Hepatic stellate cell (primary cell): ENCODE results near the gene NEBL.

Source experiments
- DNase-seq: peaks from one replicate; pipeline ENCODE4 v3.0.0; 2011; ENCODE audit warnings: low spot score

The NEBL gene

GRCh38 chr10:20903635-20904390 is 6.7 kb upstream of the NEBL start:
- DNase-seq, result no peak

DNA sequence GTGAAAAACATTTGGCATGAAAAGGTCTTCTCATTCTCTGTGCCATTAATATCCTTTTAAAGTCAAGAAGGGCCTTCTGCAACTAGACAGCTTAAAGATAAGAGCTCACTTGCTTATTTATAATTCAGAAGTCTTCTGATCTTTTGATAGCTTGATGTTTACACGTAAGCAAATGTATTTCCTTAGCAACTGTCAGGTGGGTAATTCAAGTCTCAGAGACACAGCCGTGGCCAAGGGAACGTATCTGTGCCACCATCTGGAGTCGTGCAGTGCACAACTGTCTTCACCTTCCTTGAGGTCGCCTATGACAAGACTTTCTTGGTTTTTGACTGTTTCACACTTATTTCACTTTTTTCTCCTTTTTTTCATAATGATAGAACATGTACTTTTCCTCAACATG is 4.0 kb upstream of the NEBL start:
- no peak for DNase-seq

- DNase-seq, result no peak
Observed at GRCh38 chr10:20898866-20899535, 1.9 kb upstream of the NEBL start.

- no peak for DNase-seq
Observed at GRCh38 chr10:20893297-20893696, 3.8 kb downstream of the NEBL start.

GRCh38 chr10:20892796-20893195 is 4.3 kb downstream of the NEBL start:
- no peak for DNase-seq

DNA sequence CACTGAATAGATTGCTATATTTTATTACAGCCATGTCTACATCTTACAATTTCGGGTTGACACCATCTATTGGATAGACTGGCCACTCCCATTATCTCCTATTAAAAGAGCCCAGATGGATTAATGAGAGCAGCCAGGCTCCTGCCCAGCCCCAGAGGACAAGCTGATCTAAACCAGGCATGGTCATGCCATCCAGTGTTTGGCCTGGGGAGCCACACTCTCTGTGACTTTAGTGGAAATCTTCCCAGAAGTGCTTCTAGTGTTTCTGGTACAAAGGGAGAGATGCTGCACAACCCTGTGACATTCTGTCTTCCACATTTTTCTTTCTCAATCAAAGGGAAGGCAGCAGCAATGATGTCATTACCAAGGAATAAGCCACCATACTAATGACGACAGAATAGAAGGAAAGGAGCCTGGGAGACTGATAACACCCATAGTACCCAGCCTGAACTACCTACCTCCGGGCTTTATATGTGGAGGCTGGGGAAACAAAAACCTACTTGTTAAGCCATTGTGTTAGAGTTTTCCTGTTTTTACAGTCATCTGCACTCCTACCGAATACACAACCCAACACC is 5.0 kb downstream of the NEBL start:
- no peak for DNase-seq

- DNase-seq, result no peak
Observed at GRCh38 chr10:20891338-20891714, 5.8 kb downstream of the NEBL start.

GRCh38 chr10:20890491-20891337 is 6.4 kb downstream of the NEBL start:
- no peak for DNase-seq

- DNase-seq, result no peak
Observed at GRCh38 chr10:20890009-20890408, 7.1 kb downstream of the NEBL start.

DNA sequence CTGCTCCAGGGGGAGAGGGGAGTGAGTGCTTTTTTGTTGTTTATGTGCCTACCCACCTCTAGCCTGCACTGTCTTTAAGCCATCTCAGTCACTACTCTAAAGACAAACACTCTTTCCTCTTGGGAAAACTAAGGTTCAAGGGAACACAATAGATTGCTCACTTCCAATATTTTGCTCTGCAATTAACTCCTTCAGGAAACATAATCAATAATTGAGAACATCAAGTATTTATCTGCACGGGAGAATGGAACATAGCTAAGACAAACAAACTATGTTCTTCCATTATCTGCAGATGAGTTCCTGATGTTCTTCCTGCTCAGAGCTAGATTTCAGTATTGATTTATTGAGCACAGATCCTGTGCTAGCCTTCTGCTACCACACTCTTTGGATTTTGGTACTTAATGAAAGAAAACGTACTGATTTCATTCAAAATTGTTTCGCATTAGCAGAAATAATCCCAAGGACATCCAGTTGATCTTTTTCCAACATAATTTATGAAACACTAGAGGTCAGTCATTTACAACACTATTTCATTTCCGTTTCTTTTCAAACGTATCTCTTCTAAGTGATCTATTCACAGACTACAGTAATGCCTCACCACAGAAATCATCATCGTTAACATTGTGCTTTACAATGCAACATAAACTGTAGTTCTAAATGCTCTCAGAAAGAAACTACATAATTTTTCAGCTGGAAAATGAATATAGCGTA is 8.3 kb downstream of the NEBL start:
- no peak for DNase-seq

DNA sequence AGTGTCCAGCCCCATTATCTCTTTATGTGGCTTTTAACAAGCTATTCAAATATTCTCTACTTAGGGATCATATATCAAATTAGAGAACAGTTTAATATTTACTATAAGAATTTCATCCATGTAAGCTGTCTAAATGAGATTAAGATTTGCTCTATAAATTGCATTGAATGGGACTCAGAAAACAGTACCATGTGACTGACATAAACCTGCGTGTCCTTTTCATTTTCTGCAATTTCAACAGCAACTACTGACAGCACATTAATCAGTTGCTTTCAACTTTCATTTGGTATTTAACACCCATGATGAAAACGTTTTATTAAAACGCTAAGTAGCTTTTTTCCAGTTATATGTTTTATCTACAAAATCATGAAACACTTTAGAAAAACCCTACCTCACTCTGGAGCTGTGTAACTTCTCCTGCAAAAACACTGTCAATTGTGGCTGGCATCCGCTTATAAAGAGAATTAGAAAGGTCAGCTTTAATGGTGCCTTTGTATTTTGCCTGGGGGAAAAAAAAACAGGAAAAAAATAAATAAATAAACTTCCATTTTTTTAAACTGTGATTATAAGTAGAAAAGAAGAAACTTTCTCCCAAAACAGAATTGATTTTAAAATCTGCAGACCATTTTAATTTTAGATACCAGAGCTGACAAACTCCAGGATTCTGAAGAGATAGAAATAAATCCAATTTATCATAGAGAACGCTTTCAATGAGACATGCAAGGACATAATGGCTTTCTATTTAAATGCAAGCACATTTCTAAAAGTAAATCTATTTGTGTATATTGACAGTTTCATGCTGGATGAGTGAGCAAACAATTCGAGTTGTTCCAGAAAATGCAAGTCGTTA is 9.2 kb downstream of the NEBL start:
- DNase-seq, result no peak

- DNase-seq, result no peak
Observed at GRCh38 chr10:20885678-20886077, 11.4 kb downstream of the NEBL start.

DNA sequence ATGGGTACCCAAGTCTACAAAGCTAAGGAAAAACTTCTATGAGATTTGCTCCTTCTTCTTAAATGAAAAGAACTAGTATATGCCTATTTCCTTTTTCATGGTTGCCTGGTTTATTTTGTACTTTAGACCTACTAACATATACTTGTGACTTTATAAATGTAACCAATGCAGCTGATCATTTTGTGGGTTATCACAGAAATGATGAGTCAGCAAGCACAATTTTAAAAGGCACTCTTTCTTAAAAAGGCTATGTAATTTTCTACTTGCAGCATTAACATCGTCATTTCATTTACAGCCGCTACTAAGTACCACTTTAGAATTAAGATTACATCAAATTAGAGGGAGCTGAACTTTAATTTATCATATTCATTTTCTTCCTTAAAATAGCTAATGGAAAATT is 13.6 kb downstream of the NEBL start:
- no peak for DNase-seq

DNA sequence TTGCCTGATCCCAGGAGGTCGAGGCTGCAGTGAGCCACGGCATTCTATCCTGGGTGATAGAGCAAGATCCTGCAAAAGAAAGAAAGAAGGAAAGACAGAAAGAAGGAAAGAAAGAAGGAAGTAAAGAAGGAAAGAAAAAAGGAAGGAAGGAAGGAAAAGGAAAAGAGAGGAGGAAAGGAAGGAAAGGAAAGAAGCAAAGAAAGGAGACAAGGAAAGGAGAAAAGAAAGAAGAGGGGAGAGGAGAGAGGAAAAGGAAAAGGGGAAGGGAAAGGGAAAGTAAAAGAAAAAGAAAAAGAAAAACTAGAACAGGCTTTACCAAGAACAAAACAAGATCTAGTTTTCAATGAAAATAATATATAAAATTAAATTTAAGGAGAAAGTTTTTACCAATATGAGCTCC is 15.0 kb downstream of the NEBL start:
- DNase-seq, result no peak

DNA sequence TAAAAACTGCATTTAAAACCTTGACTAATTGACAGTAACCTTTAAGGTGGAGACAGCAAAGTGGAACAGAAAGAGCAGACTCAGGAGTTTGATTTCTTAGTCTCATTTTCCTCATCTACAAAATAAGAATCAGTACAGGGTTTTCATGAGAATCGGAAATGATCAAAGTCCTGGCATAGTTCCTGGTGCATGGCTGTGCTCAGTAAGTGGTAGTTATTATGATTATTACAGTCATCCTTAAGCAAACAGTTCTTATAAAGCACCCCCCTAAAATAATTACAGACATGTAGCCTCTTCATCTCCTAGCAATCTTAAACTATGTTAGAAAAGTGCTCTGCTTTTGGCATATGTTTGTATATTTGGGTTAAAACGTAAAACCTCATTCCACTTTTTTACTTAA is 18.0 kb downstream of the NEBL start:
- DNase-seq, result no peak

DNA sequence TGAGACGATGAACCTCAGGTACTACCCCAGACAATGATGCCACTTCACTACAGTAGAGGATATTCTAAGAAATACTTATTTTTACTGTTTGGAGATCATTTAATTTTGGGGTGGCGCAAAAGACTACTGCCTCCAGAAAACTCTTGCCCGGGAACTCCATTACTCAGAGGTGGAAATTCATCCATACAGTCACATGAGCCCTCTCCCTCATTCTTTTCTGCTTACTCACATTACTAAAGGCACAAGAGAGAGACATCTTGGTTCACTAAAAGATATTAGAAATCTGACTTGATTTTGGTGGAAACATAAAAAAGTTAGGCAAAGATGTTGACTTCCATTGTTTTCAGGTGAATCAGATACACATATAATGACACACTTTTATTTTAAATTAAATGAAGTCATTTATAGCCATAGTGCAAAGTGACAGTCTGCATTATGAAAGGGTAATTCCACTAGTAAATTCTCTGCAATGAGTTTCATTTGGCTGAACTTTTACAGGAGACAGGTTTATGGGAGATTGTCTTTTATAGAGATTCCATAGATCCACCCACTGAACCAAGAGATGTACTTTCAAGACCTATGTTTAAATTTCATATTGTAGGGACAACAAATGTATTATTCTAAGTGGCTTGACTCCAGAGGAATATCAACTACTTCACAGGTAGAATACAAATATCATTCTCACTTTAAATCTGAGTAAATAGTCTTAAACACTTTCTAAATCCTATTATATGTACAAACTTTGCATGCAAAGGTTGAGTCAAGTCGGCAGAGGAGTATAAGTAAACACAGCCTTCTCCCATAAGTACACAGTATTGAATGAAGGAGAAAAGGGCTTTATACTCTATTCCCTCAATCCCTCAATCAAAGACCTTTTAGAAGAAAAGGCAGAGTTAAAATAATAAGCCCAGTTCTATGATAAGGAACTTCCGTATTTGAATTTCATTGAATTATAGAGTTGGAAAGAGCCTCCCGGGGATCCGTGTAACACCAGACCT is 18.8 kb downstream of the NEBL start:
- DNase-seq, result no peak

DNA sequence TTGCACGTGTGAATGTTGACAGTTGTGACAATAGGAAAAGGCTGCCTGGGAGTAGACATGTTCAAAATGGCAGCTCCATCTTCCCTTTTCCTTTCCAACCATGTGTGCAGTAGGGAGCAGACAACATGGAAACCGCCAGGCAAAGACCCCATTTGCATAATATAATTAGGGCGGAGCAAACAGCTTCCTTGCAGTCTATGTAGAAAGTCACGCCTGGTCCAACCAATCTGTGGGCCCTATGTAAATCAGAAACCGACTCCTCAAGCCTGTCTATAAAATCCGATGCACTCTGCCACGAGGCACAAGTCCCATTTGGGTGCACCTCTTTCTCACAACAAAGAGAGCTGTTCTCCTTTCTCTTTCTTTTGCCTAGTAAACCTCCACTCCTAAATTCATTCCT is 19.6 kb downstream of the NEBL start:
- DNase-seq, result no peak

- DNase-seq, result no peak
Observed at GRCh38 chr10:20874261-20874660, 22.9 kb downstream of the NEBL start.

GRCh38 chr10:20871970-20872369 is 25.1 kb downstream of the NEBL start:
- no peak for DNase-seq

GRCh38 chr10:20870834-20871233 is 26.3 kb downstream of the NEBL start:
- no peak for DNase-seq
